RPMI8226 (cell line): Measurements from ENCODE around the gene RCC2.

Experiments used
- DNase-seq: peaks from one replicate; pipeline ENCODE4 v3.0.0-alpha.2; 2015

Gene RCC2

GRCh38 chr1:17441993-17442357 lies 2.5 kb upstream of the RCC2 start:
- no peak for DNase-seq

GRCh38 chr1:17441265-17441992 lies 2.0 kb upstream of the RCC2 start:
- DNase-seq: no peak

- no peak for DNase-seq
Measured at GRCh38 chr1:17440827-17441168, 1.3 kb upstream of the RCC2 start.

GRCh38 chr1:17440074-17440826 lies 773 bp upstream of the RCC2 start:
- DNase-seq: no peak

- peak; percentile 83 for DNase-seq
Measured at GRCh38 chr1:17438318-17439249, 893 bp downstream of the RCC2 start.

GRCh38 chr1:17437580-17438317 lies 1.7 kb downstream of the RCC2 start:
- peak; percentile 74 for DNase-seq

- no peak for DNase-seq
Measured at GRCh38 chr1:17437260-17437579, 2.3 kb downstream of the RCC2 start.

- DNase-seq: no peak
Measured at GRCh38 chr1:17436380-17437174, 2.9 kb downstream of the RCC2 start.

GRCh38 chr1:17434601-17435000 lies 4.9 kb downstream of the RCC2 start:
- no peak for DNase-seq

- no peak for DNase-seq
Measured at GRCh38 chr1:17434016-17434415, 5.5 kb downstream of the RCC2 start.

GRCh38 chr1:17433261-17433660 lies 6.2 kb downstream of the RCC2 start:
- DNase-seq: no peak

- DNase-seq: no peak
Measured at GRCh38 chr1:17432412-17432811, 7.1 kb downstream of the RCC2 start.

GRCh38 chr1:17429183-17429582 lies 10.3 kb downstream of the RCC2 start:
- no peak for DNase-seq

GRCh38 chr1:17427696-17428660 lies 11.5 kb downstream of the RCC2 start:
- DNase-seq: no peak

- no peak for DNase-seq
Measured at GRCh38 chr1:17425806-17426600, 13.5 kb downstream of the RCC2 start.

- no peak for DNase-seq
Measured at GRCh38 chr1:17423781-17424245, 15.7 kb downstream of the RCC2 start.

GRCh38 chr1:17422461-17422860 lies 17.0 kb downstream of the RCC2 start:
- no peak for DNase-seq

- no peak for DNase-seq
Measured at GRCh38 chr1:17420391-17420918, 19.0 kb downstream of the RCC2 start.

- DNase-seq: peak; percentile 64
Measured at GRCh38 chr1:17419626-17420328, 19.7 kb downstream of the RCC2 start.
